Loucy (cell line): Measurements from ENCODE around the gene SLC9C2.

Experiments
- H2AFZ ChIP-seq: fragments of 200-600 bp; sonication (generic); 2 replicates; pipeline ENCODE4 v1.6.0; 2016; ENCODE audit warnings: antibody characterized with exemption, mild to moderate bottlenecking, low read length, moderate library complexity
- H3F3A ChIP-seq: fragments of 200-600 bp; 2 replicates; pipeline ENCODE4 v1.6.0; 2016; ENCODE audit warnings: antibody characterized with exemption, low read depth, mild to moderate bottlenecking
- H3K27me3 ChIP-seq: fragments of 200-600 bp; sonication (generic); 2 replicates; pipeline ENCODE4 v1.6.1; 2014; ENCODE audit warnings: low read length, mild to moderate bottlenecking; ENCODE audit not compliant: insufficient read depth, poor library complexity, severe bottlenecking
- H3K36me3 ChIP-seq: fragments of 200-600 bp; sonication (generic); 2 replicates; pipeline ENCODE4 v1.6.1; 2016; ENCODE audit warnings: low read length; ENCODE audit not compliant: insufficient read depth
- H3K4me1 ChIP-seq: fragments of 200-600 bp; sonication (generic); 2 replicates; pipeline ENCODE4 v1.5.1; 2014; ENCODE audit warnings: low read length, mild to moderate bottlenecking; ENCODE audit not compliant: insufficient read depth, poor library complexity, severe bottlenecking
- H3K4me2 ChIP-seq: fragments of 200-600 bp; sonication (generic); 2 replicates; pipeline ENCODE4 v1.6.0; 2014; ENCODE audit warnings: antibody characterized with exemption, low read length, low read depth, mild to moderate bottlenecking; ENCODE audit not compliant: poor library complexity, severe bottlenecking
- H3K4me3 ChIP-seq: fragments of 200-600 bp; sonication (generic); 2 replicates; pipeline ENCODE4 v1.5.1; 2014; ENCODE audit warnings: low read length, mild to moderate bottlenecking, mixed read lengths; ENCODE audit not compliant: poor library complexity, severe bottlenecking
- H3K79me2 ChIP-seq: fragments of 200-600 bp; sonication (generic); 2 replicates; pipeline ENCODE4 v1.6.1; 2014; ENCODE audit warnings: low read length; ENCODE audit not compliant: insufficient read depth
- H3K9ac ChIP-seq: fragments of 200-600 bp; sonication (generic); 2 replicates; pipeline ENCODE4 v1.6.0; 2014; ENCODE audit warnings: mild to moderate bottlenecking, low read depth, low read length, moderate library complexity; ENCODE audit not compliant: poor library complexity, severe bottlenecking
- H3K9me2 ChIP-seq: fragments of 200-600 bp; sonication (generic); replicated peaks from 2 replicates; pipeline ENCODE4 v1.6.1; 2016; ENCODE audit warnings: low read depth, low read length, mixed read lengths
- H3K9me3 ChIP-seq: fragments of 200-600 bp; sonication (generic); 2 replicates; pipeline ENCODE4 v1.6.1; 2014; ENCODE audit warnings: mild to moderate bottlenecking, antibody characterized with exemption, low read length, low read depth; ENCODE audit not compliant: insufficient read depth
- H4K20me1 ChIP-seq: fragments of 200-600 bp; sonication (generic); 2 replicates; pipeline ENCODE4 v1.6.0; 2014; ENCODE audit warnings: antibody characterized with exemption, low read length, mild to moderate bottlenecking; ENCODE audit not compliant: insufficient read depth, poor library complexity, severe bottlenecking
- CTCF ChIP-seq: fragments of 200-600 bp; sonication (generic); conservative IDR thresholded peaks from 2 replicates; pipeline ENCODE4 v1.5.1; 2014; ENCODE audit warnings: mild to moderate bottlenecking, antibody characterized with exemption, low read length
- EZH2phosphoT487 ChIP-seq: fragments of 200-600 bp; IDR thresholded peaks from 2 replicates; pipeline ENCODE4 v1.6.1; 2018; ENCODE audit warnings: antibody characterized with exemption, mild to moderate bottlenecking, moderate library complexity, borderline replicate concordance

The SLC9C2 gene

GRCh38 chr1:173532237-173532636 lies 70.6 kb downstream of the SLC9C2 start:
- Histone ChIP-seq H3K4me2 (peak overlapping the region; percentile 57), H2AFZ (peak overlapping the region; percentile 85)
- TF ChIP-seq EZH2phosphoT487 = no peak
- no peak for TF ChIP-seq CTCF

GRCh38 chr1:173530795-173531693 lies 71.8 kb downstream of the SLC9C2 start:
- TF ChIP-seq CTCF (no peak), EZH2phosphoT487 (no peak)
- Histone ChIP-seq H3K9me2 (no peaks in the 10 kb centered on the region), H3F3A (no peaks in the 10 kb centered on the region), H4K20me1 (no peaks in the 10 kb centered on the region), H3K4me2 (peak overlapping the region; percentile 57), H3K79me2 (no peaks in the 10 kb centered on the region), H3K4me1 (peaks cover 11% of the 10 kb centered on the region), H3K9me3 (no peaks in the 10 kb centered on the region), H2AFZ (peak overlapping the region; percentile 85), H3K9ac (no peak overlapping the region), H3K27me3 (no peaks in the 10 kb centered on the region), H3K4me3 (no peak overlapping the region), H3K36me3 (no peaks in the 10 kb centered on the region)

More at GRCh38 chr1:173532237-173532636, 70.6 kb downstream of the SLC9C2 start:
- no peaks in the 10 kb centered on the region for H4K20me1 ChIP-seq
- H3K79me2 ChIP-seq = no peaks in the 10 kb centered on the region
- no peak overlapping the region for H3K9ac ChIP-seq
- no peaks in the 10 kb centered on the region for H3K9me3 ChIP-seq
- peak overlapping the region; percentile 40 for H3K4me3 ChIP-seq
- no peaks in the 10 kb centered on the region for H3F3A ChIP-seq
- peaks cover 11% of the 10 kb centered on the region for H3K4me1 ChIP-seq
- H3K27me3 ChIP-seq = no peaks in the 10 kb centered on the region
- H3K36me3 ChIP-seq = no peaks in the 10 kb centered on the region
- no peaks in the 10 kb centered on the region for H3K9me2 ChIP-seq

- H3K4me1 ChIP-seq = peaks cover 11% of the 10 kb centered on the region
- TF ChIP-seq CTCF = no peak
- no peak for TF ChIP-seq EZH2phosphoT487
- no peak overlapping the region for H3K4me3 ChIP-seq
- peak overlapping the region; percentile 56 for H2AFZ ChIP-seq
- no peaks in the 10 kb centered on the region for H3K27me3 ChIP-seq
- H3K79me2 ChIP-seq = no peaks in the 10 kb centered on the region
- no peaks in the 10 kb centered on the region for H4K20me1 ChIP-seq
- H3K4me2 ChIP-seq = no peak overlapping the region
- no peaks in the 10 kb centered on the region for H3F3A ChIP-seq
- no peak overlapping the region for H3K9ac ChIP-seq
- H3K9me3 ChIP-seq = no peaks in the 10 kb centered on the region
- H3K9me2 ChIP-seq = no peaks in the 10 kb centered on the region
- no peaks in the 10 kb centered on the region for H3K36me3 ChIP-seq
Measured at GRCh38 chr1:173529106-173529505, 73.8 kb downstream of the SLC9C2 start.
